ENCODE data around the gene ARMC6.
"Not testable (repeated sequence)": the region's sequence is repeated elsewhere in the genome, so short reads cannot be mapped to it uniquely, and the experiment has no call there.

The ARMC6 gene

DNA sequence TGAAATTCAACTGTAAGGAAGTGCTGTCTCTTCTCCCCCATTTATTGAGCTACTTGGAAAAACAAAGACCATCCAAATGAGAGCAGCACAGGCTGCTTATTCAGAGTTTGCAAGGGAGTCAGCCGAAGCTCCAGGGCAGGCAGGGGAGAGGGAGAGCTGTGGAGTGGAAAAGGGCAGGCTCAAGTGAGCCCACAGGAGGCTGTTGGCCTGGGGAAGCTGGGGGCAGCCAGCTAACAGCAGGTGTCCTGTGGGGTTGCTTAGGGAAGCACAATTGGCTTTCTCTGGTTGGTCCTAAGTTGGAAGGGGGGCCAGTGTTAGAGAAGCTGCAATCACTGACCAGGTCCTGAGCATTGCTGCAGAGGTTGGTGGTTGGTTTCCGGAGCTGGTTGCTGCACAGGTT is 54.3 kb downstream of the ARMC6 start:
- FAIRE-seq: no peak
- DNase-seq (ENCODE audit: insufficient read length, low spot score): no peak
- TF ChIP-seq POLR2A (IDR thresholded peaks at IDR 0.05; ENCODE audit: low read depth, low read length): no peak

DNA sequence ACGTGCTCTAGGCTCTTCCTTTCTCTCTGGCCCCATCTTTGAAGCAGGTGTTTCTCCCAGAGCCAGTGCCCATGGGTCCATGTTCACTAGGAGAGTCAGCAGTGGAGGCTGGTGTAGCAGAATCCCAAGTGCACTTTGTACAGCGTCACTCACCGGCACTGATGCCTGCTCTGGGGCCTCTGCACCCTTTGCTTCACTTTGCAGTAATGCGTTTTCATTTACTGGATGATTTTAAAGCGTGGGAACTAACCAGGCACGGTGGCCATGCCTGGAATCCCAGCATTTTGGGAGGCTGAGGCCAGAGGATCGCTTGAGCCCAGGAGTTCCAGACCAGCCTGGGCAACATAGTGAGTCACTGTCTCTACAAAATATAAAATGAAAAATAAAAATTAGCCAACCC is 61.1 kb downstream of the ARMC6 start:
- DNase-seq (ENCODE audit: insufficient read length, low spot score) (no peak), FAIRE-seq (no peak)
- no peak for TF ChIP-seq POLR2A (IDR thresholded peaks at IDR 0.05; ENCODE audit: low read depth, low read length)

DNA sequence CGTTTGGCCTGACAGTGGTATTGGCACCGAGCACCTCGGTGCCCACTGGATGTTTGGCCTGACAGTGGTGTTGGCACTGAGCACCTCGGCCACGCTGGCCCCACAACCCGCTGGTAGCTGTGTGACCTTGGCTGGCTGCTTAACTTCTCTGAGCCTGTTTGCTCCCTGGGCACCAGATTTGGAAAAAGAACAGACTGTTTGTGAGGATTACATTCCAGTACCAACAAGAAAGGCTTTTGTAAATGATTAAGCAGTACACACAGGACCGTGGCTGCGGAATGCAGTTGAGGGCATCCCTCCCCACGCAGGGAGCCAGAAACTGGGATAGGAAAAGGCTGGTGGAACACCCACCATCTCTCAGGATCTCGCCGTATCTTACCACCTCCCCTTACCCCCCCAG is 62.3 kb downstream of the ARMC6 start:
- DNase-seq (ENCODE audit: insufficient read length, low spot score) (no peak), FAIRE-seq (no peak)
- no peak for TF ChIP-seq POLR2A (IDR thresholded peaks at IDR 0.05; ENCODE audit: low read depth, low read length)

DNA sequence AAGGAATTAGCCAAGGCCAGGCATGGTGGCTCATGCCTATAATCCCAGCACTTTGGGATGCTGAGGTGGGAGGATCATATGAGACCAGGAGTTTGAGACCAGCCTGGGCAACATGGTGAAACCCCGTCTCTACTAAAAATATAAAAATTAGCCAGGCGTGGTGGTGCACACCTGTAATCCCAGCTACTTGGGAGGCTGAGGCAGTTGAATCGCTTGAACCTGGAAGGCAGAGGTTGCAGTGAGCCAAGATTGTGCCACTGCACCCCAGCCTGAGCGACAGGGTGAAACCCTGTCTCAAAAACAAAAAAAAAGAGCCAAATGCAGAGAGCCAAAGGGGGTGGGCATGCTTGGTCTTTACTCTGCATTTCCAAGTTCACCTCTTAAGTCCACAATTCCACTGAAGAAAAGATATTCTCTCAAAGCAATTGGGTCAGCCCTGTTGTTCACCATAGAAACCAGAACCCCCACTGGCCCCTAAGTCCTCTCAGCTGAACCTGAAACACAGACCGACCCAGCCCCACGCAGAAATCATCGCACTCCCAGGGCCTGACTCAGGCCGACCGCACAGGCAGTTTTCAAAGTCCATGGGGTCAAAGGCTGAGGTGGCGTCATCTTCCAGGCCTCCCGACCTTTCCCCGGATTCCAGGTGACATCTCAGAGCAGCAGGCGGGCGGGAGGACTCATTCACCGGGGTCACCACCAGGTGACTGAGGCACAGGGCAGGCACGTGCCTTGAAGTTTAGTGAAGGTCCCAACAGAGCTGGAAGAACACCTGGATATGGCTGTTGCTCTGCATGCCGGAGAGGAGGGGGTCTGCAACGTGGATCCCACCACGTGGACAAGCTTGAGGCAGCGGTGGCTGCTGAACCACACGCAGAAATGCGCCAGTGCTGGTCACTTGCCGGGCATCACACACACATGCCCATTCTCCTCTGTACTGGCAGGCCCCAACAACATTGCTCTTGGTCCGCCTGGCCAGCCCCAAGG is 63.5 kb downstream of the ARMC6 start:
- DNase-seq (ENCODE audit: insufficient read length, low spot score) (no peak), FAIRE-seq (no peak)
- TF ChIP-seq POLR2A (IDR thresholded peaks at IDR 0.05; ENCODE audit: low read depth, low read length): no peak

DNA sequence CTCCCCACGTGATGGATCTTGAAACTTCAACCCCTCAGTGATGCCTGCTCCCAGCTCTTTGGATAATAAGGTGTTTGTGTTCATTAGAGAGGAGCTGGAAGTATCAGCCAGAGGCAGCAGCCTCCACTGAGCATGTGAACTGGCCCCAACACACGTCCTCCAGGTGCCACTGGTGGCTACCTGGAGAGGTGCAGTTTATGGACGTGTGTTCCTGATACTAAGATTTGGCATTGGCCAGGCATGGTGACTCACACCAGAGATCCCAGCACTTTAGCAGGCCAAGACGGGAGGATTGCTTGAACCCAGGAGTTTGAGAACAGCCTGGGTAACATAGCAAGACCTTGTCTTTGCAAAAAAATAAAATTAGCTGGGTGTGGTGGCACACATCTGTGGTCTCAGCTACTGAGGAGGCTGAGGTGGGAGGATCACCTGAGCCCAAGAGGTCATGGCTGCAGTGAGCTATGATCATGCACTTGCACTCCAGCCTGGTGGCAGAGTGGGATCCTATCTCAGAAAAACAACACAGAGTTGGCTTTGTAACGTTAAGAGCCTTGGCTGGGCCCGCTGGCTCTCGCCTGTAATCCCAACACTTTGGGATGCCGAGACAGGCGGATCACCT is 64.8 kb downstream of the ARMC6 start:
- TF ChIP-seq POLR2A (IDR thresholded peaks at IDR 0.05; ENCODE audit: low read depth, low read length): no peak
- FAIRE-seq (no peak), DNase-seq (ENCODE audit: insufficient read length, low spot score) (no peak)

DNA sequence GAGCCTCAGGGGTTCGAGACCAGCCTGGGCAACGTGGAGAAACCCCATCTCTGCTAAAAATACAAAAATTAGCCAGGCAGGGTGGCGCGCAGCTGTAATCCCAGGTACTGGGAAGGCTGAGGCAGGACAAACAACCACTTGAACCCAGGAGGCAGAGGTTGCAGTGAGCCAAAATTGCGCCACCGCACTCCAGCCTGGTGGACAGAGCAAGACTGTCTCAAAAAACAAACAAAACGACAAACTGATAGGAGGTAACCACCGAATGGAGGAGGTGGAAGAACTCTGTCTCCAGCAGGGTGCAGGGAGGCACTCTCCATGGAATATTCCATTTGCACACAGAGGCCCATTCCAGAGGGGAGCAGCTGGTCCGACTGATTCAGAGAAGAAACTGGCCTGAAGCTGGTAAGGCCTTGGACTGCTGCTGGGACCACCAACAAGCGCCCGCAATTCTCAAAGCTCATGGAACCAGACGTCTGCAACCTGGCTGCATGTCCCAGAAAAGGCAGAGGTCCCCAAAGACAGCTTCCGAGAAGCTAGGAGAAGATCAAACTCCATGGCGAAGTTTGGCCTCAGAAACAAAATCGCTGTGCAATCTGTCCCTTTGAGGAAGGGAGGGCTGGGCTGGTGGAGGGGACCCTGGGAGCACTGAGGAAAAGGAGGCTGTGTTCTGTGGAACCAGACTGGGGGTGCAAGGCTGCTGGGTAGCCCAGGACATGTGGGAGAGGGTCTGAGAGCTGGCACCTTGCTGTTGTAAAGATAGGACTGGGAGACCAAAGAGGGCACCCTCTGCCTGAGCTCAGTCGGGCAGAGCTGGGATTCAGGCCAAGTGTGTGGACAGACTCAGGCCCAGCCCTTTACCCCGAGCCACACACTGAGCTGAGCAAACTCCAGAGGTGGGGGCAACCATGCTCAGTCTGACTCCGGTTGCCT is 65.6 kb downstream of the ARMC6 start:
- DNase-seq (ENCODE audit: insufficient read length, low spot score) (no peak), FAIRE-seq (no peak)
- TF ChIP-seq POLR2A (IDR thresholded peaks at IDR 0.05; ENCODE audit: low read depth, low read length): no peak

DNA sequence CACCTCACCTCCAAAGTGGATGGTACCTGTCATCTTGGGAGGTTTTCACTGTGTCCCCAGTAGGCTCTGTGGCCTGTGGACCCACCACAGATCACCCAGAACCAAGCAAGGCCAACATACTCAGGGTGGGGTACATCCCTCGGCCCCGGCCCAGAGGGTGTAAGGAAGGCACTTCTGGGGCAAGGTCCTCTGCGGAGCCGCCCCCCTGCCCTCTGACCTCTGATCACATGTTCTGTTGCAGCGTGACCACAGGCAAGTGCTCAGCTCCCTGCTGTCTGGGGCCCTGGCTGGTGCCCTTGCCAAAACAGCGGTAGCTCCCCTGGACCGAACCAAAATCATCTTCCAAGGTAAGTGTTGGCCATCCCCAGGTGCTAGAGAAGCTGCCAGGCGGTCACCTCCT is 68.1 kb downstream of the ARMC6 start:
- FAIRE-seq: no peak

DNA sequence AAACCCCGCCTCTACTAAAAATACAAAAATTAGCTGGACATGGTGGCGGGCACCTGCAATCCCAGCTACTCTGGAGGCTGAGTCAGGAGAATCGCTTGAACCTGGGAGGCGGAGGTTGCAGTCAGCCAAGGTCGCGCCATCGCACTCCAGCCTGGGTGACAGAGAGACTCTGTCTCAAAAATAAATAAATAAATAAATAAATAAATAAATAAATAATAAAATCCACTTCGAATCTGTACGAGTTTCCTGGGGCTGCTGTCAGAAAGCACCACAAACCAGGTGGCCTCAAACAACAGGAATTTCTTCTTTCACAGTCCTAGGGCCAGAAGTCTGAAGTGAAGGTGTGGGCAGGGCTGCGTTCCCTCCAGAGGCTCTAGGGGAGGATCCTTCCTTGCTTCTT is 69.2 kb downstream of the ARMC6 start:
- not testable (repeated sequence) for FAIRE-seq; DNase-seq (ENCODE audit: insufficient read length, low spot score)

More for the DNA sequence above, 68.1 kb downstream of the ARMC6 start:
- TF ChIP-seq POLR2A (IDR thresholded peaks at IDR 0.05; ENCODE audit: low read depth, low read length): no peak
- DNase-seq (ENCODE audit: insufficient read length, low spot score): no peak

DNA sequence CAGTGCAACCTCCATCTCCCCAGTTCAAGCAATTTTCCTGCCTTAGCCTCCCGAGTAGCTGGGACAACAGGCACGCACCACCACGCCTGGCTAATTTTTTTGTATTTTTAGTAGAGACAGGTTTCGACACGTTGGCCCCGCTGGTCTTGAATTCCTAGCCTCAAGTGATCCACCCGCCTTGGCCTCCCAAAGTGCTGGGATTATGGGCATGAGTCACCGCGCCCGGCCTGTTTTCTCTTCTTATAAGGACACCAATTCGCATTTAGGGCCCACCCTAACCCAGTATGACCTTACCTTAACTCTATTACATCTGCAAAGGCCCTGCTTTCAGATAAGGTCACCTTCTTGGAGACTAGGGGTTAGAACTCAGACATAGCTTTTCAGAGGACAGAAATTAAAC is 69.8 kb downstream of the ARMC6 start:
- no peak for DNase-seq (ENCODE audit: insufficient read length, low spot score)
- no peak for FAIRE-seq
- no peak for TF ChIP-seq POLR2A (IDR thresholded peaks at IDR 0.05; ENCODE audit: low read depth, low read length)

DNA sequence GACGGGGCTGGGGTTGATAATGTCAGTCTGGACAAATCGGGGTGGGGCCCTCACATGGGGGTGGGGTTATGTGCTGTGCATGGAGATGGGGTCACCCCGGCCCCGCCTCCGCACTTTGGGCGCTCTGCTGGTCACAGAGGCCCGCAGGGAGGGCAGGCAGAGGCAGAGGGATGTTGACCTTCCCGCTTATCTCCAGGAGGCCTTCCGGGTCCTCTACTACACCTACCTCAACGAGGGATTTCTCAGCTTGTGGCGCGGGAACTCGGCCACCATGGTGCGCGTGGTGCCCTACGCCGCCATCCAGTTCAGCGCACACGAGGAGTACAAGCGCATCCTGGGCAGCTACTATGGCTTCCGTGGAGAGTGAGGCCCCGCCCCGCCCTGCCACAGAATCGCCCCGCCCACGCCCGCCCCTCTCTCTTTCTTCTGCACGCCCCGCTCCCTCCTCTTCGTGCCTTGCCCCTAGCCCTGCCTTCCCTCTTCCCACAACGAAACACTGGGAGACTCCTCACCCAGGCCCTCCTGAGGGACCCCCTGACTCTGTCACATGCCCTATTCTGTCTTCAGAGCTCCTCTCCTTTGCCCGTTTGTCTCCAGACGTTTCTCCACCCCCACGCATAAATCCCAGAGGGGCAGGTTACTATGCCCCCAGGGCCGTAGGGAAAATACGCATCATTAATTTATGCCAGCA is 72.1 kb downstream of the ARMC6 start:
- no peak for FAIRE-seq
- no peak for DNase-seq (ENCODE audit: insufficient read length, low spot score)
- no peak for TF ChIP-seq POLR2A (IDR thresholded peaks at IDR 0.05; ENCODE audit: low read depth, low read length)

DNA sequence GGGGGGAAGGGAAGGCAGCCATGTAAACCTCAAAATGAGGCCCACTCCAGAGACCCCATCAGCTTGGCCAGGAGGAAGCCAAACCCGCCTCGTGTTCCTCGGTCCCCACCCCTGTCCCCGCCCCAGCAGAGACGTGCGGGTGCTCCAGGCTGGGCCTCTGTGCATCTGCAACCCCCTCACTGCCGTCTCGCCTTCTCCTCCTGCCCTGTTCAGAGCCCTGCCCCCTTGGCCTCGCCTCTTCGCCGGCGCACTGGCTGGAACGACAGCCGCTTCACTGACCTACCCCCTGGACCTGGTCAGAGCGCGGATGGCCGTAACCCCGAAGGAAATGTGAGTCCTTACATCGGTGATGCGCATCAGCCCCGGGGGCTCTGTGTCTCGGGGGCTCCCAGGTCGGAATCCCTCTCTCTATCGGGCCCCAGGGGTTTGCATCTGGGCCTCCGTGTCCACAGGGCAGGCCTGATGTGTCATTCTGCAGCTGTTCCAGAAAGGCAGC is 72.7 kb downstream of the ARMC6 start:
- FAIRE-seq (no peak), DNase-seq (ENCODE audit: insufficient read length, low spot score) (no peak)
- TF ChIP-seq POLR2A (IDR thresholded peaks at IDR 0.05; ENCODE audit: low read depth, low read length): no peak

DNA sequence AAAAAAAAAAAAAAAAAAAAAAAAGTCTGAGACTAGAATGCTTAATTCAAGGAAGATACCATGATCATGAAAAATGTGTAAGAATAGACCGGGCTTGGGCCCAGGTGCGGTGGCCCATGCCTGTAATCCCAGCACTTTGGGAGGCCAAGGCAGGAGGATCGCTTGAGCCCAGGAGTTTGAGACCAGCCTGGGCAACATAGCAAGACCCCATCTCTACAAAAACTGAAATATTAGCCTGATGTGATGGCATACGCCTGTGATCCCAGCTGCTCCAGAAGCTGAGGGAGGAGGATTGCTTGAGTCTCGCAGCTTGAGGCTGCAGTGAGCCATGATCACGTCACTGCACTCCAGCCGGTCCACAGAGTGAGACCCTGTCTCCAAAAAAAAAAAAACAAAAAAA is 73.5 kb downstream of the ARMC6 start:
- FAIRE-seq; DNase-seq (ENCODE audit: insufficient read length, low spot score): not testable (repeated sequence)

DNA sequence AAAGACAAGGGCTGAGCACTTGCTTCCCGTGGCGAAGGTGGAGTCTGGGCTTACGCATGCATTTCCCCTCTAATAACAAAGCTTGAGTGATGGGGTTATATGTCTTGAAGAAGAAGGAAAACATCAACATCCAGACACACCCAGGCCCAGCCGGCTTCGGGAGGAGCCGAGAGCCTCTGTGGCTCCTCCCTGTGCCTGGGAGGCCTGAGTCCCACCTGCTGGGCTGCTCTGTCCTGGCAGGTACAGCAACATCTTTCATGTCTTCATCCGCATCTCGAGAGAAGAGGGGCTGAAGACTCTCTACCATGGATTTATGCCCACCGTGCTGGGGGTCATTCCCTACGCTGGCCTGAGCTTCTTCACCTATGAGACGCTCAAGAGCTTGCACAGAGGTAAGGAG is 74.3 kb downstream of the ARMC6 start:
- no peak for FAIRE-seq

More for the DNA sequence above, 74.3 kb downstream of the ARMC6 start:
- no peak for DNase-seq (ENCODE audit: insufficient read length, low spot score)
- TF ChIP-seq POLR2A (IDR thresholded peaks at IDR 0.05; ENCODE audit: low read depth, low read length): no peak

Measured in H54 (cell line).